ENCODE results near the gene ZNF148. TPM values are rescaled to one million over a fixed set of nuclear protein-coding genes. Genes with fewer than 3 reads are reported as not detected.

The ZNF148 gene
- total RNA-seq, 6 donors from 2014 or later, result 24.5 to 42.9 (median 32.8) TPM

GRCh38 chr3:125379483-125379882 is 4.4 kb upstream of the ZNF148 start:
- WGBS, 2 donors, result 80 to 98% methylated on average over 2 of the region's 2 CpGs
- ATAC-seq (ENCODE audit: low FRiP score in 2 of 2), result no peak
- no peak overlapping the region for H3K27ac ChIP-seq
- H3K9me3 ChIP-seq, result no peaks in the 10 kb centered on the region
- H3K4me1 ChIP-seq, result peaks cover 0 to 7% (median 6%) of the 10 kb centered on the region in 4 donors
- no peak overlapping the region for H3K4me3 ChIP-seq
- no peaks in the 10 kb centered on the region for H3K27me3 ChIP-seq
- no peak for TF ChIP-seq POLR2AphosphoS5 (IDR thresholded peaks at IDR 0.05)
- no peak for DNase-seq
- H3K36me3 ChIP-seq, result no peaks in the 10 kb centered on the region

GRCh38 chr3:125378762-125379161 is 3.6 kb upstream of the ZNF148 start:
- DNase-seq (no peak), ATAC-seq (ENCODE audit: low FRiP score in 2 of 2) (no peak)

GRCh38 chr3:125375950-125376679 is 990 bp upstream of the ZNF148 start:
- DNase-seq (no peak), ATAC-seq (ENCODE audit: low FRiP score in 2 of 2) (no peak)
- Histone ChIP-seq H3K9me3 (no peaks in the 10 kb centered on the region), H3K27me3 (no peaks in the 10 kb centered on the region), H3K4me1 (peaks cover 13 to 32% (median 17%) of the 10 kb centered on the region in 4 donors), H3K36me3 (no peaks in the 10 kb centered on the region), H3K27ac (peak overlapping the region; percentile 91 to 99 (median 94)), H3K4me3 (peak overlapping the region in 3 of 4 donors; percentile 81 to 98 (median 91))
- TF ChIP-seq CTCF (IDR thresholded peaks at IDR 0.05), result no peak
- TF ChIP-seq POLR2AphosphoS5 (IDR thresholded peaks at IDR 0.05), result no peak
- TF ChIP-seq EP300 (IDR thresholded peaks at IDR 0.05), result no peak
- TF ChIP-seq POLR2A (IDR thresholded peaks at IDR 0.05), result no peak
- 57 to 60% methylated on average over 10 of the region's 10 CpGs for WGBS, 2 donors

More at GRCh38 chr3:125378762-125379161, 3.6 kb upstream of the ZNF148 start:
- no peak overlapping the region for H3K4me3 ChIP-seq
- no peaks in the 10 kb centered on the region for H3K36me3 ChIP-seq
- H3K27me3 ChIP-seq, result no peaks in the 10 kb centered on the region
- no peaks in the 10 kb centered on the region for H3K9me3 ChIP-seq
- peaks cover 3 to 14% (median 10%) of the 10 kb centered on the region in 4 donors for H3K4me1 ChIP-seq
- no peak overlapping the region for H3K27ac ChIP-seq
- 84 to 87% methylated on average over 2 of the region's 2 CpGs for WGBS, 2 donors
- TF ChIP-seq POLR2AphosphoS5 (IDR thresholded peaks at IDR 0.05), result no peak
- no peak for TF ChIP-seq POLR2A (IDR thresholded peaks at IDR 0.05)
- no peak for TF ChIP-seq EP300 (IDR thresholded peaks at IDR 0.05)
- no peak for TF ChIP-seq CTCF (IDR thresholded peaks at IDR 0.05)

- Histone ChIP-seq H3K9me3 (no peaks in the 10 kb centered on the region), H3K27me3 (no peaks in the 10 kb centered on the region), H3K4me1 (peaks cover 16 to 46% (median 22%) of the 10 kb centered on the region in 4 donors), H3K4me3 (peak overlapping the region; percentile 81 to 98 (median 88)), H3K27ac (peak overlapping the region; percentile 91 to 99 (median 94)), H3K36me3 (no peaks in the 10 kb centered on the region)
- WGBS, 2 donors, result 1% methylated on average over 17 to 26 of the region's 26 CpGs
- peak in 1 of 2 donors; percentile 44 for DNase-seq
- no peak for TF ChIP-seq CTCF (IDR thresholded peaks at IDR 0.05)
- TF ChIP-seq EP300 (IDR thresholded peaks at IDR 0.05), result no peak
- TF ChIP-seq POLR2A (IDR thresholded peaks at IDR 0.05), result no peak
- no peak for TF ChIP-seq POLR2AphosphoS5 (IDR thresholded peaks at IDR 0.05)
- peak; percentile 62 to 72 for ATAC-seq (ENCODE audit: low FRiP score in 2 of 2)
These were observed 577 bp downstream of the ZNF148 start for GRCh38 chr3:125374501-125374995.

- WGBS, 2 donors, result 79 to 86% methylated on average over 5 of the region's 5 CpGs
- DNase-seq, result no peak
- TF ChIP-seq CTCF (IDR thresholded peaks at IDR 0.05), result no peak
- no peak for TF ChIP-seq POLR2A (IDR thresholded peaks at IDR 0.05)
- TF ChIP-seq EP300 (IDR thresholded peaks at IDR 0.05), result no peak
- TF ChIP-seq POLR2AphosphoS5 (IDR thresholded peaks at IDR 0.05), result no peak
- Histone ChIP-seq H3K4me1 (peaks cover 3 to 20% (median 12%) of the 10 kb centered on the region in 4 donors), H3K36me3 (no peaks in the 10 kb centered on the region), H3K27me3 (no peaks in the 10 kb centered on the region), H3K9me3 (no peaks in the 10 kb centered on the region), H3K4me3 (no peak overlapping the region), H3K27ac (no peak overlapping the region)
- ATAC-seq (ENCODE audit: low FRiP score in 2 of 2), result no peak
These were observed 7.5 kb downstream of the ZNF148 start for GRCh38 chr3:125367403-125368230.

Data from upper lobe of left lung (tissue), 6 donors.